Effector CD4-positive, alpha-beta T cell (primary cell): ENCODE data around the gene MSL3.

Experiments
- DNase-seq: peaks from one replicate; pipeline ENCODE4 v3.0.0-alpha.2; 2020
- total RNA-seq: gene quantifications from one replicate; lab custom pipeline; 2026; lab: John Stamatoyannopoulos, UW

The MSL3 gene
- total RNA-seq, result 180 reads per million, percentile 91 among the genes with 10 or more reads in this experiment

GRCh38 chrX:11757719-11758399, at the start of gene MSL3:
Gene MSL3, plus strand, starts transcription at chrX:11758237. Its CDS starts 27 bp downstream, at chrX:11758264.
- peak; percentile 14 for DNase-seq

GRCh38 chrX:11722304-11722703, 35.7 kb upstream of the MSL3 start:
- DNase-seq, result no peak

GRCh38 chrX:11724122-11725017, 33.7 kb upstream of the MSL3 start:
- DNase-seq, result no peak

- DNase-seq, result no peak
Observed at GRCh38 chrX:11725631-11726442, 32.2 kb upstream of the MSL3 start.

GRCh38 chrX:11728556-11728955, 29.5 kb upstream of the MSL3 start:
- DNase-seq, result no peak

GRCh38 chrX:11733614-11734013, 24.4 kb upstream of the MSL3 start:
- no peak for DNase-seq

- DNase-seq, result no peak
Observed at GRCh38 chrX:11739776-11740175, 18.3 kb upstream of the MSL3 start.

GRCh38 chrX:11740794-11741193, 17.2 kb upstream of the MSL3 start:
- no peak for DNase-seq

- DNase-seq, result no peak
Observed at GRCh38 chrX:11741574-11741973, 16.5 kb upstream of the MSL3 start.

GRCh38 chrX:11745881-11746280, 12.2 kb upstream of the MSL3 start:
- DNase-seq, result no peak

- DNase-seq, result no peak
Observed at GRCh38 chrX:11750046-11750445, 8.0 kb upstream of the MSL3 start.

GRCh38 chrX:11750694-11751093, 7.3 kb upstream of the MSL3 start:
- DNase-seq, result no peak

GRCh38 chrX:11751261-11751660, 6.8 kb upstream of the MSL3 start:
- DNase-seq, result no peak

- no peak for DNase-seq
Observed at GRCh38 chrX:11753668-11754067, 4.4 kb upstream of the MSL3 start.

- DNase-seq, result no peak
Observed at GRCh38 chrX:11754958-11755645, 2.9 kb upstream of the MSL3 start.

GRCh38 chrX:11755724-11756123, 2.3 kb upstream of the MSL3 start:
- DNase-seq, result no peak

GRCh38 chrX:11756354-11757318, 1.4 kb upstream of the MSL3 start:
- DNase-seq, result no peak

- no peak for DNase-seq
Observed at GRCh38 chrX:11757397-11757718, 679 bp upstream of the MSL3 start.

- DNase-seq, result peak; percentile 83
Observed at GRCh38 chrX:11758400-11759171, 549 bp downstream of the MSL3 start.

GRCh38 chrX:11759172-11759460, 1.1 kb downstream of the MSL3 start:
- DNase-seq, result no peak
